ENCODE results near the gene PDCD7.
"Not testable (repeated sequence)": the region's sequence is repeated elsewhere in the genome, so short reads cannot be mapped to it uniquely, and the experiment has no call there.

The PDCD7 gene, protein sequence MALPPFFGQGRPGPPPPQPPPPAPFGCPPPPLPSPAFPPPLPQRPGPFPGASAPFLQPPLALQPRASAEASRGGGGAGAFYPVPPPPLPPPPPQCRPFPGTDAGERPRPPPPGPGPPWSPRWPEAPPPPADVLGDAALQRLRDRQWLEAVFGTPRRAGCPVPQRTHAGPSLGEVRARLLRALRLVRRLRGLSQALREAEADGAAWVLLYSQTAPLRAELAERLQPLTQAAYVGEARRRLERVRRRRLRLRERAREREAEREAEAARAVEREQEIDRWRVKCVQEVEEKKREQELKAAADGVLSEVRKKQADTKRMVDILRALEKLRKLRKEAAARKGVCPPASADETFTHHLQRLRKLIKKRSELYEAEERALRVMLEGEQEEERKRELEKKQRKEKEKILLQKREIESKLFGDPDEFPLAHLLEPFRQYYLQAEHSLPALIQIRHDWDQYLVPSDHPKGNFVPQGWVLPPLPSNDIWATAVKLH

DNA sequence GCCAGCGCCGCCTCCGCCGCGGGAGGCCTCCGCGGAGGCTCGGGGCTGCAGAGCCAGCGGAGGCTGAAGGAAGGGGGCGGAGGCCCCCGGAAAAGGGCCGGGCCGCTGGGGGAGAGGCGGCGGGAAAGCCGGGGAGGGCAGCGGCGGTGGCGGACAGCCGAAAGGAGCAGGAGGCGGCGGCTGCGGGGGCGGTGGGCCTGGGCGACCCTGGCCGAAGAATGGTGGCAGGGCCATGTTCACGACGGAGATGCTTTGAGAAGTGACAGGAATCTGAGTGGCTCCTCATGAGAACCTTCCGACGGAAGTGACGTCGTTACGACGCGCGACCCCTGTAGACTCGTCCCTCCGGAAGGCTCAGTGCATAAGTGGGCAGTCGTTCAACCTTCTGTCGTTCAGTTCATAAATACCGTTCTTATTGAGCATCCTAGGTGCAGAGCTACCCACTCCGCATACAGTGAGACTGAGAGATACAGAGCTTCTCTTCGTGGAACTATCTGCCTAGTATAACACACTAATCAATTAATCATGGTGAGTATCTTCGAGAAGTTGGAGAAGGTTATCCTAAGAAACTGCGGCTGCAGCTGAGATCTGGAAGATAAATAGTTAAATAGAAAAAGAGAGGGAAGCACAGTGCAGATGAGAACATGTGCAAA, at the start of gene PDCD7:
TSS of gene PDCD7 (minus strand) at position 261 of the 653 bp plus-strand sequence. CDS start at position 234, 27 bp downstream.
- DNase-seq = peak; percentile 69 to 85 (median 78)

DNA sequence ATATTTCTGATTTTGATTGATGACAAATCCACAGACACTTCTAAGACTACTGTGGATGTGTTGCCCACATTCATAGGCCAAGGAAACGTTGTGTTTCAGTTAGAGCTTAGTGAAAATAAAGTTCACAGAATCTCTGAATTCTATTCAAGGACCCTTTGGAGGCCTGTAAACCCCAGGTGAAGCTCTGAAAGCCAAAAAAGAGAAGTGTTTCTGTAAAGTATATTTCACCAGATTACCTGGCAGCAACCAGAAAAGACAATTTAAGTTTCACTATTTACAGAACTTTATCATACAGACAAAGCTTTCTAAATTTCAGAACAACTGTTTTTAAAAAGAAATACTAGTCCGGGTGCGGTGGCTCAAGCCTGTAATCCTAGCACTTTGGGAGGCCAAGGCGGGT, 48.9 kb upstream of the PDCD7 start:
- DNase-seq = no peak

DNA sequence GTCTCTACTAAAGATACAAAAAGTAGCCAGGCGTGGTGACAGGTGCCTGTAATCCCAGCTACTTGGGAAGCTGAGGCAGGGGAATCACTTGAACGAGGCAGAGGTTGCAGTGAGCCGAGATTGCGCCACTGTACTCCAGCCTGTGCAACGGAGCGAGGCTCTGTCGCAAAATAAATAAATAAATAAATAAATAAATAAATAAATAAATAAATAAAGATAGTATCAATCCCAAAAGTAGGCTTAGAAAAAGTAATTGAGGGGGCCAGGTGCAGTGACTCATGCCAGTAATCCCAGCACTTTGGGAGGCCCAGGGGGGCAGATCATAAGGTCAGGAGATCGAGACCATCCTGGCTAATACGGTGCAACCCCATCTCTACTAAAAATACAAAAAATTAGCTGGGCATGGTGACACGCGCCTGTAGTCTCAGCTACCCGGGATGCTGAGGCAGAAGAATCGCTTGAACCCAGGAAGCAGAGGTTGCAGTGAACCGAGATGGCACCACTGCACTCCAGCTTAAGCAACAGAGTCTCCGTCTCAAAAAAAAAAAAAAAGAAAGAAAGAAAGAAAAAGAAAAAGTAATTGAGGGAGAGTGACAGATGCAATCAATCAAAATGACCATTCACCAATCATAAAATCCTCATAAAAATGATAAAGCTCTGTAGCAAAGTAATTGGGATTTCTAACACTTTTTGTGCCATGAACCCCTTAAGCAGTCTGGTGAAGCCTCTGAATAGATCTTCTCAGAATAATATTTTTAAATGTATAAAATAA, 48.2 kb upstream of the PDCD7 start:
- not testable (repeated sequence) for DNase-seq

DNA sequence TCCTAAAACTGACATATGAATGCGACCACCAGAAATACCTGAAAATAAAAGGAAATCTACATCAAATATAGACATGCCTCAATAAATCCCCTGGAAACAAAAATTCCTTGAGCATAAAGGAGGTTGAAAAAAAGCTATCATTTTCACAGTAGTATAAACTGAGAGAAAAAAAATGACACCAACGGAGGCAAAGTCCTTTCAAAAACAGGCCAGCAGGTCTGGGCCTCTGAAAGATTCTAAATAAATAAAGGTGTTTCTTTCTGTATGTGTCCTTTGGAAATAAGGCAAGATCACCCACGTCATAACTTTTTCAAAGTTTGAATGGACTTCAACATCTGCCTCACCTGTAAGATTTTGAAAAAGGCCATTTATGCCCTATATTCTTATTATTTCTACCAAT, 46.6 kb upstream of the PDCD7 start:
- no peak for DNase-seq

DNA sequence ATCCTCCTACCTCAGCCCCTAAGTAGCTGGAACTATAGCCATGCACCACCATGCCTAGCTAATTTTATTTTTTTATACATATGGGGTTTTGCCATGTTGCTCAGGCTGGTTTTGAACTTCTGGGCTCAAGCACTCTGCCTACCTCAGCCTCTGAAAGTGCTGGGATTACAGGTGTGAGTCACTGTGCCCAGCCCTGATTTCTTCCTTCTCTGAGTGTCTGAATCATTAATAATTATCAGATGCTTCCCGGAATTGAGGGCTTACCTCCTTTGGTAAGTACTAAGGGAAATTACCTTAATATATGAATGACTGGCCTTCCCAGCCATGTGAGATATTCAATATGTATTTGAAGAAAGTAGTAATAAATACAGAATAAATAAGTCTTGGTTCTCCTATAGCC, 44.3 kb upstream of the PDCD7 start:
- DNase-seq = no peak

DNA sequence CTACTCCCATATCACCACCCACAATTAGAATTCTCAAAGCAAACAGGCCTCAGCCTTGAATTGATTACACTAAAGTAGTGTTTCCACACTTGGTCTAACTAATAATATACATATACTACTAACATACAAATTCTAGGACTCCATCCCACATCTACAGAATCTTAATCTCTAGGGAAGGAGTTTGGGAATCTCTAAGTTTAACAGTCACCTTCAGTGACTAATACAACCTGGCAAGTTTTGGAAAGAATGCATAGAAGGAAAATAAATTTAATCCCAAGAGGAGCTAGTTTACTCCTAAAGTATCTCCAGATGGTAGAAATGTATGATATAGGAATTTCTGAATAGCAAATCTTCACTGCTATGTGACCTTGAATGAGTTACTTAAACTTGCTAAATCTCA, 42.4 kb upstream of the PDCD7 start:
- DNase-seq = no peak

DNA sequence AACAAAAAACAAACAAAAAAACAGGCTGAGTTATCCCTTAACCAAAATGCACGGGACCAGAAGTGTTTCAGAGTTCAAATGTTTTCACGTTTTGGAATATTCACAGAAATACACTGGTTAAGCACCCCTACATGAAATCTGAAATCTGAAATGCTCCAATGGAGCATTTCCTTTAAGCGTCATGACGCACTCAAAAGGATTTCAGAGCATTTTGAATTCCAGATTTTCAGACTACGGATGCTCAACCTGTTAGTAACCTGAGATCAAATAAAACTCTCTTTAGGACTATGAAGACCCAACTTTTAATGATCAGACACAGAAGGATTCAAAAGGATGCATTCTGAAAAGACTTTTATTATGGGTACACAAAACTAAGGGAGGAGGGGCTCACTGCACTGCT, 41.9 kb upstream of the PDCD7 start:
- no peak for DNase-seq

DNA sequence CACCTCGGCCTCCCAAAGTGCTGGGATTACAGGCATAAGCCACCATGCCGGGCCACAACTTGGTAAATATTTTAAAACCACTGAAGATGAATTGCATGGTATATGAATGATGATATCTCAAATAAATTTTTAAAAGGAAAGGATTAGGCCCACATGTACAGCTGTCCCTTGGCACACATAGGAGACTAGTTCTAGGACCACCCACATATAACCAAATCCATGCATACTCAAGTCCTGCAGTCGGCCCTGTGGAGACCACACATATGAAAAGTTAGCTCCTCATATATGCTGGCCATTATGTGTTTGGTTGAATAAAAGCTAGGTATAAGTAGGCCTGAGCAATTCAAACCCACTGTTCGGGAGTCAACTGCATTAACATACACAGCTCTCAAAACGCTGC, 40.9 kb upstream of the PDCD7 start:
- DNase-seq = no peak

DNA sequence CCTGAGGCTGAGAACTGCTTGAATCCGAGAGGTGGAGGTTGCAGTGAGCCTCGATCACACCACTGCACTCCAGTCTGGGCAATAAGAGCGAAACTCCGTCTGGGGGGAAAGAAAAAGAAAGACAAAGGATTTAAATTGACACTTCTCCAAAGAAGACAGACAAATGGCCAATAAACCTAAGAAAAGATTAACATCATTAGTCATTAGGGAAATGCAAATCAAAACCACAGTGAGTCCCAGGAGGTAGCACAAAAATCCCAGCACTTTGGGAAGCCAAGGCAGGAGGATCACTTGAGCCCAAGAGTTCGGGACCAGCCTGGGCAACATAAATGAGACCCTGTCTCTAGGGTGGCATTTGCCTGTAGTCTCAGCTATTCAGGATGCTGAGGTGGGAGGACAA, 38.9 kb upstream of the PDCD7 start:
- no peak for DNase-seq

DNA sequence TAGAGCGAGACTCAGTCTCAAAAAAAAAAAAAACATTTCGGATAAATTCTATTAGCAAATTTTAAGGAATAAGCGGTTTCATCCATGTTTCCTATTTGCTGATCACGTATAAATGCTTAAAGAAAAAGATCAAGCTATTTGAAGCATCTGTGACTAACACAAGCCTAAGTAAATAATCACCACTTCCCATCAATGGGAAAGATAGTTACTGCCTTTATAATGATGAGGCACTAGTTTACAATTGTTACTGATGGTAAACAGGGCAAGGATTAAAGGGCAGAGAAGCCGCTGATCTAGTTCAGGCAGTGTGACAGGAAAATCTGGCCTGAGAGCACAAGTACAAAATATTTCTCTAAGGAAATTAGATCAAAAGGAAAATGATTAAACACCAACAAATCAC, 37.8 kb upstream of the PDCD7 start:
- DNase-seq = no peak

DNA sequence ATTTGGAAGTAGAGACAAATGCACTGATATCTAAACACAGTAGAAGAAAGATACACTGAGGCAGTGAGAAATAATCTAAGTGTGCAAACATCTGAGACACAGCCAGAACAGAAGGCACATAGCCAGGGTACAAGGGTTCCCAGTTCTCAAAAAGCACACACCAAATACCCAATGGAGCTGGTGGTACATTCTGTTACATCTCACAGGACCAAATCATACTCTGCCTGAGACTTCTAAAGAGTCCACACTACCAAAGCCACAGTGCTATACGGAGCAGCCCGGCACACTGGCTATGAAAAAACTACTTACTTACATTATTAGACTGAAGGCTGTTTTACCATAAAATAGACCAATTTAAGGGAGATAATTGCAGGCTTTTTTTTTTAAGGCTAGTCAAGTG, 32.3 kb upstream of the PDCD7 start:
- DNase-seq = no peak

DNA sequence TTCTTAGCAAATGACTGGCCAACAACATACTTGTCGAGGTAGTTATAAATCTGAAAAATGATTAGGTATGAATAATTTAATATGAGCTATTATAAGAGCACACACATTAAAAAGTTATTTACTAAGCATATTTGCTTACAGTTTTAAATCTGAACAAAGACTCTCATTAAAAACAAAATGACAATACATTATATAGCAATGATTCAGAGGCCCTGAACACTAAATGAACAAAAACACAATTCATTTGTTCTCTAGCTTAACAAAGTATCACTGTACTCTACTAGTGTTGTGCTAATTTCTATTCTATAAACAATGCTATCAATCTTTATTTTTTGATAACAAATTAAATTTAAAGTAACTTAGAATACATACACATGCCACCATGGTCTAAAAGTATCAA, 30.5 kb upstream of the PDCD7 start:
- no peak for DNase-seq

DNA sequence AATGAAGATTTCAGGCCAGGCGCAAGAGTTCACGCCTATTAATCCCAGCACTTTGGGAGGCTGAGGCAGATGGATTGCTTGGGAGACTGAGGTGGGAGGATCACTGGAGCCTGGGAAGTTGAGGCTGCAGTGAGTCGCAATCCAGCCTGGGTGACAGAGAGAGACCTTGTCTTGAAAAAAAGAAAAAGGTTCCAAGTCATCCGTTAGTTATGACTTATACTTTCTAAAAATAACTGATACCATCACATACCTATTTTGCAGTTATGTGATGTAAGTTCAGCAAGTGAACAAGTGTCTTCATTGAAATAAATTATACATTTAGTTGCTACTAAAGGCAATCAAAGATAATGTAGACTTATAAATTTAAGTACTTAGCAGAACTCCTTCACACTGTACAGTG, 29.4 kb upstream of the PDCD7 start:
- no peak for DNase-seq

DNA sequence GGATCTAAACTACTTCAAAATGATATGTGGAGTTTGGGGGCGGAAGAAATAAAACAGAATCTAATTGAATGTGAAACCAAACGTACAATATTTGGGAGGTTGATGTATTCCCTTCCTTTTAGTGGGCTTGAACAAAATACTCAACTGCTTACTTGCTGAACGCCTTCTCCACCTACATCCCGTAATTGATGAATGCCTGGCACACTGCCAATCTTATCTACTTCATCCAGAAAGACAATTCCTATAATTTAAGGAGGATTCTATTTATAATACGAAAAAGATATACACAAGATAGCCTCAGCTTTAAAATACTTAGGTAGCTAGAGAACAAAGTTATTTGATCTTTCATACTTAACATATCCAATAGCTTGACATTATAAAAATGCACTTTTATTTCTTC, 23.1 kb upstream of the PDCD7 start:
- no peak for DNase-seq

DNA sequence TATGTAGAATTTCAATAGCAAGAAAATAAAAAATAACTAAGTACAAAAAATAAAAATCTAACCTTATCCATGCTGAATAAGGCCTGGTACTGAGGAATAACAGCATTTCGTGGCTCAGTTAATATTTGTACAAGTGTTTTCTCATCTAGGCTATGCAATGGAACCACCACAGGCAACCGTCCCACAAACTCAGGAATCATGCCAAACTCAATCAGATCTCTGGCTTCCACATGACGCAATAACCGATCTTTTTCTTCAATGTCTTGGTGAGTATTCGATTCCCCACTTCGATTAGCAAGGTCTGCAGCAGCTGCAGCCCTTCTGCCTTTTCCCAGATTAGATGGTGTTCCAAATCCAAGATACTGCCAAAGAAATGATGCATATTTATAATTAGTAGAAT, 21.1 kb upstream of the PDCD7 start:
- DNase-seq = no peak

DNA sequence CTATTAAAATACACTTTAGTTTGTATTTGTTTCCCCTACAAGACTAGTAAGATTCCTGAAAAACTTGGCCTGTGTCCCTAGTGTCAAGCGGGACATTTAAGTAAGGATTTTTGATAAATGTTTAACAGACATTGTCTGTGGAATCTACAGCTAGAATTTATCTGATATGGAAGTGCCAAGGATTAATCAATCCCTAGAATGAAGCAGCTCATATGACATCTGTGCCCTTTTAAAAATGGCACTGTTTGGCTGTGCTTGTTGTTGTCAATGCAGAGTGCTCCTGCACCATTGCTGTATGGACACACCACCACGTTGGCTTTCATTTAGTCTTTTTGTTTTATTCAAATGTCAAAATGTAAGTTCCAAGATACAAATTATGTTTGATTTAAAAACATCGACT, 14.3 kb upstream of the PDCD7 start:
- no peak for DNase-seq

DNA sequence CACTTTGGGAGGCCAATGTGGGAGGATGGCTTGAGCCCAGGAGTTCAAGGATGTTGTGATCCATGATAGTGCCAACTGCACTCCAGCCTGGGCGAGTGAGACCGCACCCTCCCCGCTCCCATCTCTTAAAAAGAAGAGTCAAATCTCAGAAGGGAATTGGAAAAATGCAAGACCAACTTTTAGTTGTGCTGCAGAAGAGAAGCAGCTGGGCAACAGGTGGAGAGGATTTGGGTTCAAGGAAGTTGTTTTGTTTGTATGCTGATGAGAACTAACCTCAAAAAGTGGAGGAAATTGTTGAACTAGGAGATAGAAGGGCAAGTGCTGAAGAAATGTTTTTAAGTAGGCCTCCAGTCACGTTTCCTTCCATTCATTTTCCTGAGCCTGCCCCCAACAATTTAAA, 12.8 kb upstream of the PDCD7 start:
- no peak for DNase-seq

DNA sequence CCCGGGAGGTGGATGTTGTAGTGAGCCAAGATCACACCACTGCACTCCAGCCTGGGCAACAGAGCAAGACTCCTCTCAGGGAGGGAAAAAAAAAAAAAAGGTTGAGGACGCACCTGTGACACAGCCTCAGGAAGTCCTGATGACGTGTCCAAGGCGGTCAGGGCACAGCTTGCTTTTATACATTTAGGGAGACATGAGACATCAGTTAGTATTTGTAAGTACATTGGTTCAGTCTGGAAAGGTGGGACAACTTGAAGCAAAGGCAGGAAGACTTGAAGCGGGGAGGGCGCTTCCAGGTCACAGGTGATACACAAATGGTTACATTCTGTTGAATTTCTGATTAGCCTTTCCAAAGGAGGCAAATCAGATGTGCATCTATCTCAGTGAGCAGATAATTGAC, 5.0 kb upstream of the PDCD7 start:
- not testable (repeated sequence) for DNase-seq

DNA sequence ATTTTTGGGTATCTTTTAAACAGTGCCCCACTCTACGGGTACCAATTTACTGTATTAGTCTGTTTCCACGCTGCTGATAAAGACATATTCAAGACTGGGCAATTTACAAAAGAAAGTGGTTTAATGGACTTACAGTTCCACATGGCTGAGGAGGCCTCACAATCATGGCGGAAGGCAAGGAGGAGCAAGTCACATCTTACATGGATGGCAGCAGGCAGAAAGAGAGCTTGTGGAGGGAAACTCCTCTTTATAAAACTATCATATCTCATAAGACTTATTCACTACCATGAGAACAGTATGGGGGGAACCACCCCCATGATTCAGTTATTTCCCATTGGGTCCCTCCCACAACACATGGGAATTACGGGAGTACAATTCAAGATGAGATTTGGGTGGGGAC, 4.3 kb upstream of the PDCD7 start:
- DNase-seq = not testable (repeated sequence)

DNA sequence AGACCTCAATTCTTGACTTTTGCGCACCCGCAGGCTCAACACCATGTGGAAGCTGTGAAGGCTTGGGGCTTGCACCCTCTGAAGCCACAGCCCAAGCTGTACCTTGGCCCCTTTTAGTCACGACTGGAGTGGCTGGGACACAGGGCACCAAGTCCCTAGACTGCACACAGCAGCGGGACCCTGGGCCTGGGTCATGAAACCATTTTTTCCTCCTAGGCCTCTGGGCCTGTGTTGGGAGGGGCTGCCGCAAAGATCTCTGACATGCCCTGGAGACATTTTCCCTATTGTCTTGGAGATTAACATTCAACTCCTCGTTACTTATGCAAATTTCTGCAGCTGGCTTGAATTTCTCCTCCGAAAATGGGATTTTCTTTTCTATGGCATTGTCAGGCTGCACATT, 3.5 kb upstream of the PDCD7 start:
- not testable (repeated sequence) for DNase-seq

DNA sequence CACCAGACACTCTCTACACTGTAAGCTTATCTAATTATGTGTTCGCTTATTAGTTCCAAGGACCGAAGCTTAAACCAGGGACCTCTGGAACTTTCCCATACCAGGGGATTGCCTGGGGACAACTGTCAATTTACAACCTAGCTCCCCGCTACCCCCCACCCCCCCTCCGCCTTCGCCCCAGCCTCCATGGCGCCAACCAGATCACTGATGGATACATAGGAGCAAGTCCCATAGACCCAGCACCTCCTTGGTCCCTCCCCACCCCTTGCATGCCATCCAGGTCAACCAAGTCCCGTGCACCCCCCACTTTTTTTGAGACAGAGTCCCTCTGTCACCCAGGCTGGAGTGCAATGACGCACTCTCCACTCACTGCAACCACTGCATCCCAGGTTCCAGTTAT, 930 bp upstream of the PDCD7 start:
- no peak for DNase-seq

DNA sequence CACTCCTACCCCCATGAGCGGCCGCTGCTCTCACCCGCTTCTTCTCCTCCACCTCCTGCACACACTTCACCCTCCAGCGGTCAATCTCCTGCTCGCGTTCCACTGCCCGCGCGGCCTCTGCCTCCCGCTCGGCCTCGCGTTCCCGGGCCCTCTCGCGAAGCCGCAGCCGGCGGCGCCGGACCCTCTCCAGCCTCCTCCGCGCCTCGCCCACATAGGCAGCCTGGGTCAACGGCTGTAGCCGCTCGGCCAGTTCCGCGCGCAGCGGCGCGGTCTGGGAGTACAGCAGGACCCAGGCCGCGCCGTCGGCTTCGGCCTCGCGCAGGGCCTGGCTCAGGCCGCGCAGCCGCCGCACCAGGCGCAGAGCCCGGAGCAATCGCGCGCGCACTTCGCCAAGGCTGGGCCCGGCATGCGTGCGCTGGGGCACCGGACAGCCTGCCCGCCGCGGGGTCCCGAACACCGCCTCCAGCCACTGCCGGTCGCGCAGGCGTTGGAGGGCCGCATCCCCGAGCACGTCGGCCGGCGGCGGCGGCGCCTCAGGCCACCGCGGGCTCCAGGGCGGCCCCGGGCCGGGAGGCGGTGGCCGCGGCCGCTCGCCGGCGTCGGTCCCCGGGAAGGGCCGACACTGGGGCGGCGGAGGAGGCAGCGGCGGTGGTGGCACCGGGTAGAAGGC, 595 bp downstream of the PDCD7 start:
- DNase-seq = peak in 3 of 6 experiments; percentile 13 to 38 (median 22)

DNA sequence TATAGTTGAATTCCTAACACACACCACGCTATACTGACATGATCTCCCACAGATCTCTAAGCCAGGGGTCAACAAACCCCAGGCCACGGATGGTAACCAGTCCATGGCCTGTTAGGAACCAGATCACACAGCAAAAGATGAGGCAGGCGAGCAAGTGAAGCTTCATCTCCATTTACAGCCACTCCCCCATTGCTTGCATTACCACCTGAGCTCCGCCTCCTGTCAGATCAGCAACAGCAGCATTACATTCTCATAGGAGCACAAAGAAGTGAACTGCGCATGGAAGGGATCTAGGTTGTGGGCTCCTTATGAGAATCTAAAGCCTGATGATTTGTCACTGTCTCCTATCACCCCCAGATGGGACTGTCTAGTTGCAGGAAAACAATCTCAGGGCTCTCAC, 2.7 kb downstream of the PDCD7 start:
- no peak for DNase-seq

All from stimulated activated naive CD4-positive, alpha-beta T cell (primary cell).